Keratinocyte (primary cell): ENCODE data around the gene TMEM87A. TPM values are rescaled to one million over a fixed set of nuclear protein-coding genes. Genes with fewer than 3 reads are reported as not detected.

Experiments used
- DNase-seq: peaks from one replicate; pipeline ENCODE4 v3.0.0-alpha.2; 2011; ENCODE audit warnings: low read depth, missing footprints, low spot score
- FAIRE-seq: peaks from 2 replicates; lab custom pipeline; 2011; peaks lifted over from hg19 to GRCh38; lab: Jason Lieb, UNC
- H2AFZ ChIP-seq: 2 replicates; pipeline ENCODE4 v1.6.0; 2012; ENCODE audit warnings: low read length, control low read depth, inconsistent platforms; ENCODE audit not compliant: control insufficient read depth
- H3K27ac ChIP-seq: 2 replicates; pipeline ENCODE4 v1.5.1; 2011; ENCODE audit warnings: low read length; ENCODE audit not compliant: control insufficient read depth, insufficient read depth
- H3K27me3 ChIP-seq: 3 replicates; pipeline ENCODE4 v1.6.0; 2011; ENCODE audit warnings: low read length; ENCODE audit not compliant: control insufficient read depth, insufficient read depth; ENCODE audit errors: extremely low read depth
- H3K36me3 ChIP-seq, 2 experiments: 2 replicates in 1 of 2; 3 replicates in 1 of 2; pipeline ENCODE4 v1.5.1; 2011; ENCODE audit warnings: low read length in 2 of 2, mild to moderate bottlenecking in 1 of 2; ENCODE audit not compliant: control insufficient read depth in 2 of 2, insufficient read depth in 2 of 2; ENCODE audit errors: extremely low read depth in 1 of 2
- H3K4me1 ChIP-seq: 3 replicates; pipeline ENCODE4 v1.5.1; 2011; ENCODE audit warnings: low read length; ENCODE audit not compliant: control insufficient read depth, insufficient read depth; ENCODE audit errors: extremely low read depth
- H3K4me2 ChIP-seq: 3 replicates; pipeline ENCODE4 v1.6.0; 2011; ENCODE audit warnings: low read depth, low read length; ENCODE audit not compliant: control insufficient read depth, insufficient read depth; ENCODE audit errors: extremely low read depth
- H3K4me3 ChIP-seq, 3 experiments: fragments of 200-600 bp in 1 of 3; sonication (generic) in 1 of 3; 2 replicates in 2 of 3; 3 replicates in 1 of 3; pipeline ENCODE4 v1.5.1; 2011 to 2016; ENCODE audit warnings: low read length in 3 of 3, mild to moderate bottlenecking in 3 of 3, control low read depth in 2 of 3, inconsistent platforms in 1 of 3, low read depth in 1 of 3, mixed read lengths in 1 of 3, mixed run types in 1 of 3, moderate library complexity in 1 of 3; ENCODE audit not compliant: control insufficient read depth in 2 of 3, insufficient read depth in 2 of 3; ENCODE audit errors: extremely low read depth in 1 of 3
- H3K79me2 ChIP-seq: 2 replicates; pipeline ENCODE4 v1.6.0; 2012; ENCODE audit warnings: low read length; ENCODE audit not compliant: control insufficient read depth, insufficient read depth
- H3K9ac ChIP-seq: 3 replicates; pipeline ENCODE4 v1.6.0; 2011; ENCODE audit warnings: low read length; ENCODE audit not compliant: control insufficient read depth, insufficient read depth; ENCODE audit errors: extremely low read depth
- H3K9me1 ChIP-seq: 3 replicates; pipeline ENCODE4 v1.6.0; 2011; ENCODE audit warnings: low read length; ENCODE audit not compliant: control insufficient read depth, insufficient read depth; ENCODE audit errors: extremely low read depth
- H3K9me3 ChIP-seq: 2 replicates; pipeline ENCODE4 v1.5.1; 2012; ENCODE audit warnings: low read depth, low read length; ENCODE audit not compliant: control insufficient read depth
- H4K20me1 ChIP-seq: 3 replicates; pipeline ENCODE4 v1.6.0; 2011; ENCODE audit warnings: low read length; ENCODE audit not compliant: control insufficient read depth, insufficient read depth; ENCODE audit errors: extremely low read depth
- CTCF ChIP-seq, 3 experiments: IDR thresholded peaks in 1 of 3; conservative IDR thresholded peaks in 1 of 3; optimal IDR thresholded peaks in 1 of 3; 2 replicates in 2 of 3; 3 replicates in 1 of 3; pipeline versions ENCODE3 to v1.5.1; 2011; ENCODE audit warnings: low read length in 3 of 3, mild to moderate bottlenecking in 3 of 3, moderate library complexity in 2 of 3, control low read depth in 1 of 3, inconsistent platforms in 1 of 3; ENCODE audit not compliant: insufficient read depth in 2 of 3; ENCODE audit errors: extremely low read depth in 1 of 3
- EZH2 ChIP-seq: IDR thresholded peaks from one replicate; pipeline ENCODE4 v1.6.1; 2012; ENCODE audit warnings: inconsistent platforms, mild to moderate bottlenecking, low read length, moderate library complexity
- dilution Hi-C: fragments of 300-500 bp; cut with MboI; formaldehyde crosslinking; loops from one replicate; pipeline ENCODE4 v1.7.0; 2020; ENCODE audit warnings: low sequenced_read_pairs; ENCODE audit not compliant: extremely low pct_ligation_motif_present
- polyA plus RNA-seq, 5 experiments: library from polyadenylated mRNA; depleted of rRNA in 3 of 5; stranded (reverse) in 3 of 5; stranded (forward) in 1 of 5; unstranded in 1 of 5; fragments of >200 nt; gene quantifications; 1 replicate in 1 of 5; 2 replicates in 3 of 5; 3 replicates in 1 of 5; pipeline versions ENCODE4 v1.2.1 to v1.2.3, GENCODE V29; 2011 to 2012; ENCODE audit warnings: missing spikeins in 2 of 5, low read depth in 1 of 5, low replicate concordance in 1 of 5

TMEM87A gene
- polyA plus RNA-seq, 1 donor (not counting 4 experiments of a cell fraction or from before 2014, with no cell fraction given) = 43.7 TPM

GRCh38 chr15:42264795-42265194 is 8.4 kb downstream of the TMEM87A start:
- Histone ChIP-seq H3K4me2 (no peak overlapping the region), H3K36me3 (peaks cover 15 to 20% of the 10 kb centered on the region in 2 experiments), H3K79me2 (peaks cover 23% of the 10 kb centered on the region), H3K9me1 (no peaks in the 10 kb centered on the region), H2AFZ (no peak overlapping the region), H4K20me1 (no peaks in the 10 kb centered on the region), H3K9me3 (no peaks in the 10 kb centered on the region), H3K9ac (no peak overlapping the region), H3K4me1 (no peaks in the 10 kb centered on the region), H3K4me3 (no peak overlapping the region), H3K27me3 (no peaks in the 10 kb centered on the region), H3K27ac (no peak overlapping the region)
- no peak for FAIRE-seq
- TF ChIP-seq CTCF (optimal IDR thresholded peaks at IDR 0.05 in 1 of 3, IDR thresholded peaks at IDR 0.05 in 1 of 3, conservative IDR thresholded peaks at IDR 0.05 in 1 of 3; ENCODE audit: extremely low read depth in 1 of 3, insufficient read depth in 2 of 3, low read length in 3 of 3) = no peak
- TF ChIP-seq EZH2 = no peak
- DNase-seq = no peak
- dilution Hi-C loops = no loop called here

- Histone ChIP-seq H3K9ac (no peak overlapping the region), H3K9me1 (no peaks in the 10 kb centered on the region), H3K27me3 (no peaks in the 10 kb centered on the region), H3K36me3 (peaks cover 6 to 9% of the 10 kb centered on the region in 2 experiments), H3K4me2 (no peak overlapping the region), H4K20me1 (no peaks in the 10 kb centered on the region), H2AFZ (no peak overlapping the region), H3K4me3 (no peak overlapping the region), H3K27ac (no peak overlapping the region), H3K9me3 (peaks cover 2% of the 10 kb centered on the region), H3K79me2 (no peaks in the 10 kb centered on the region), H3K4me1 (no peaks in the 10 kb centered on the region)
- TF ChIP-seq EZH2 (no peak), CTCF (optimal IDR thresholded peaks at IDR 0.05 in 1 of 3, IDR thresholded peaks at IDR 0.05 in 1 of 3, conservative IDR thresholded peaks at IDR 0.05 in 1 of 3; ENCODE audit: extremely low read depth in 1 of 3, insufficient read depth in 2 of 3, low read length in 3 of 3) (no peak)
- FAIRE-seq = no peak
- DNase-seq = no peak
- dilution Hi-C loops = no loop called here
Measured at GRCh38 chr15:42253300-42253699, 19.9 kb downstream of the TMEM87A start.
